HG03378 (cell line): Measurements from ENCODE around the gene CRYBA2.

ENCODE experiments used
- ATAC-seq: cut with Tn5 transposase; IDR thresholded peaks from one replicate; pipeline ENCODE4 v1.9.1; 2021; ENCODE audit warnings: mild to moderate bottlenecking, moderate library complexity; ENCODE audit not compliant: unreplicated experiment

CRYBA2 gene

DNA sequence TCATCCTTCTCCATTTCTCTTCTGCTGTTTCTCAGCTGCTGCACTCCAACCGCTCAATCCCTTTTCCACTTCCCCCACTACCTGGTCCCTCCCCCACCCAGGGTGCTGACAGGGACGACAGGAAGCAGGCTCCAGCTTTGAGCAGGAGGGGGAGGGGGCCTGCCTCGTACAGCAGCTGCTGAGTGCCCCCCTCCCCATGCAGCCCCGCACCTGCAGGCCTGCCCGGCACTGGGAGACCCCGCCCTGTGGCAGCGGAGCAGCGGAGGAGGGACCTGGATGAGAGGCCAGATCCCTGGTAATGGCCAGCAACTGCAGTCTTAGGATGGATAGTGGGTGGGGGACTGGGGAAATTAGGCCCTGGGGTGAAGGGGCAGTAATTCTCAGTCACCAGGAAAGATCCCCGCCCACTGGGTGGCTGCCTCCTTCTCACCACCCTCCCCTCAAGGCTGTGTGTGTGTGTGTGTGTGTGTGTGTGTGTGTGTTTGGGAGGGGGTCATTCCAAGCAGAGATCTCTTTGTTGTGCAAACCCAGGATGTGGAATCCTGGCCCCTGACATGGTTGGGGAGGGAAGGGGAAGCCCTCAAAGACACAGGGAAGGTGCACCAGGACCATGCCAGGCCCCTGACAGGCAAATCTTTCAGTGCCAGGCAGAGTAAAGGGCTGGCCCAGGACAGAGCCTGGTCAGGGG, 6.8 kb upstream of the CRYBA2 start:
- ATAC-seq = no peak

- no peak for ATAC-seq
Measured at GRCh38 chr2:218999021-218999880, 6.0 kb upstream of the CRYBA2 start.

DNA sequence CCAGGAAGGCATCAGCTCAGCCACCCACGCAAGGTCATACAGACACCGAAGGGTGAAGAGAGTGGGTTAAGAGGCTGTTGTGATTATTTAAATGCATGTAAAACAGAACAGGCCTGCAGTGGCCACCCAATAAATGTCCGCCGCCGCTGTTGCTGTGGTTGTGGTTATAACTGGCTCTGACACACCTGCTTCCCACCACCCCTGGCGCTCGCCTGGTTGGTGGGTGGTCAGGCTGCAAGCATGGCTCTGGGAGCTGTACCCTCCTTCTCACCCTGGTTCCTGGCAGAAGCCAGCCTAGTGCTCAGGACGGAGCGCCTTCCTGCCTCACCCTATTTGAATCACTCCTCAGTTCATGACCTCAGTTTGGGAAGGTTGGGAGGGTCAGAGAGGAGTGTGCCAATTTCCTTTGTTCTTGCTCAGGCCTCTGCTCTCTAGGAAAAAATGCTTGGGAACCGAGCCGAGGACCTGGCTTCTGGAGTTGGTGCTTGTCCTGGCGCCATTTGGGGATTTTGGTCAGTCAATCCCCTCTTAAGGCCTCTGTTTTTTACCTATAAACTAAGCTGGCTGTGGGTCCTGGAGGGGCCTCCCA, 5.3 kb upstream of the CRYBA2 start:
- ATAC-seq = no peak

DNA sequence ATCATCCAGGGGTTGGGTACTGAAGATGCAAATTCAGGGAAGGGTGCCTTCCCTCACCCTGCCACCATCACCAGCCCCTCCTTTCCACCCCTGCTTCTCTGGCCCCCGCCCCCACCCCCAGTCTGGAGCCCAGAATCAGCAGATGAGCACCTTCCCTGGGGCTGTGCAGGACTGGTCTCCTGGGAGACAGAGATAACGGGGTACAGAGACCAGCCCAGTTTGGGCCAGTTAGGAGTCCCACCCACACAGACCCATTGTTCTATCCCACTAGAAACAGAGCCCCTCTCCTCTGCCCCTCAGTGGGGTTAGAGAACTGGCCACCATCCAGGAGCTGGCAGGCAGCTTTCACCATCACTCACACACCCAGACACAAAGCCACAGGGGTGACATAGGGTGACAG, 4.5 kb upstream of the CRYBA2 start:
- no peak for ATAC-seq

DNA sequence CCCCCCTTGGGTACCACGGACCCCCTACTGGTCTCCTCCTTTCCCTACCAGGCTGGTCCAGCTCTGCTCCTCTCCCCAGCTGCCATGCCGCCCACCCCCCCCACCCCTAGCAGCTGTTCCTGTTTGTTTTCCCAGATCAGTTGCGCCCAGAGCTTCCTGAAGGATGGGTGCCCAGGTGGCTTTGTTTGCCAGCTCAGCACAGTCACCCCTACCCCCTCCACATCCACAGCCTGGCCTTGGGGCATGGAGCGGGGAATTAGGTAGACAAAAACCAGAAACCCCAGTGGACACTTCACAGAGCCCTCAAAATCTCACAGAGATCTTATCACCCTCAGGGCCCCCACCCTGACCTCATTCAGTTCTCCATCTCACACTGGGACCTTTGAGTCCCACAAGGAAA, 3.7 kb upstream of the CRYBA2 start:
- no peak for ATAC-seq

DNA sequence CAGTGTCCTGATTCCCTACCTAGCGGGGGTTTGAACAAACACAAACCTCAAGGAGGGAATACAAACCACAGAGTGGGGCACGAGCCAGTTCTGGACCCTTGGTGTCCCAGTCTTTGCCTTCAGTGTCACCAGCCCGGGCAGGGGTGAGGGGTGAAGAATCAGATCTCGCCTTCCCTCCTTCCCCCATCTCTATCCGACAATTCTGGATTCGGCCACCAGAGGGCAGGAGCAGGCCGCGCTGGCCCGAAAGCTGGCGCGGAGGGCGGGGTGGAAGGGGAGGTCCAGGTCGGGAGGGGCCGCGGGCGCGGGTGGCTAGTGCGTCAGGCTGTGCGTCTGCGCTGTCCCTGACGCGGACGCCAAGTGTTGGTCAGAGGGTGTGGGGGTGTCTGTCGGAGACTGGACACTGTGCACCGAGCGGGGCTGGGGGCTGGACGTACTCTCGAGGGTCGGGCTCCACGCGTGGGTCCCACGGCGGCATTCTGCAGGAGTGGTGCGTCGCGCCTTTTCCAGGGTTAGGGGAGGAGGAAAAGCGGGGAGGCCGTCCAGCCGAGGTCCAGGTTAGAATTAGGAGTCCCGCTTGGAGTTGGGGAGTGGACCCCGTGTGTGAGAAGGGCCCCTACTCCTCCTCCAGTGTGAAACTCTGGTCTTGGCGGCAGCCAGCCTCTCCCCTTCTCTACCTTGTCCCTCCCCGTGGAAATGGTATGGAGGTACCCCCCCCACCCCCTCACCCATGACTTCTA, 2.9 kb upstream of the CRYBA2 start:
- ATAC-seq = no peak

- ATAC-seq = no peak
Measured at GRCh38 chr2:218995561-218995960, 2.3 kb upstream of the CRYBA2 start.

DNA sequence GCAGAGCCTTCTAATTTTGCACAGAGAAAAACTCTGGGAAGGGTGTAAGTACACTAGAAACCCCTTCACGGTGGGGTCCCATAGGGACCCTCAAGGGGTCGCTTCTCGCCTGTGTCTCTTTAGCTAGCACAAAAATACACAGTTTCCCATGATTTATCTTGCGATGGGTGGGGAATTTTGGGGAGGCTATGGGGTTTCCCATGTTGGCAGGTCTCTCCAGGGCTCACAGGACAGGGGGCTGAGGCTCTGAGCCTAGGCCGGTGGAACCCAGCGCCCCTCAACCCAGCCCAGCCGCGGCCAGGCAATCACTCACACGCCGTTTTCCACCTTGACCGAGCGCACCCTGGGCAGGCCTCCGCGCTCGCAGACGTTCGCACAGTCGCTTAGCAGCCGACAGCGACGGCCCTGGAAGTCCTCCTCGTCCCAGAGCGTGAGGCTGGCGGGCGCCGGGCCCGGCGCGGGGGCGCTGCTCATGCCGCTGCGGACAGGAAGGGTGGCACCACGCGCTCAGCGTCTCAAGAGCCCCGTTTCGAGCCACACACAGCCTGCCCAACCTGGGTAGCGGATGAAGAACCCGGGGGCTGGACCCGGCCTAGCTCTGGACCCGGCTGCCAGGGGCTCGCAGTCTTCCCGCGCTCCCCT, 398 bp downstream of the CRYBA2 start:
- no peak for ATAC-seq

DNA sequence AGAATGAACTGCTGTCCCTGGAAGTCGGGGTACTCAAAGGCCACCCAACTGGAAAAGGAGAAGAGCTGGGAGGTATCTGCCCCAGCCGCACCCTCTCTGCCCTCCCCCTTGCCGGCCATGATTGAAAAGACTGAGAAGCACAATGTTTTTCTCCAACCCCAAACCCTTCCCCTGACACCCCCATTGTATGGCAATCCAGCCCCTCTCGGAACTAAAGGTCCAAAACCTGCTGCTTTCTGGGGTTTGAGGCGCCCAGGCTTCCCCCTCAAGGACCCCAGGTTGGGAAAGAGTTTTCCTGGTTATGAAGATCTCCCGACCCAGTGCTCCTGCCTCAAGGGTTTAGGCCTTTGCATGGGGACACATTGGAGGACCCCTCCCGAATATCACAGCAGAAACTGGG, 1.0 kb downstream of the CRYBA2 start:
- ATAC-seq = no peak

GRCh38 chr2:218991674-218992168, 1.5 kb downstream of the CRYBA2 start:
- no peak for ATAC-seq

GRCh38 chr2:218990612-218991011, 2.6 kb downstream of the CRYBA2 start:
- no peak for ATAC-seq

- ATAC-seq = no peak
Measured at GRCh38 chr2:218990052-218990451, 3.2 kb downstream of the CRYBA2 start.

DNA sequence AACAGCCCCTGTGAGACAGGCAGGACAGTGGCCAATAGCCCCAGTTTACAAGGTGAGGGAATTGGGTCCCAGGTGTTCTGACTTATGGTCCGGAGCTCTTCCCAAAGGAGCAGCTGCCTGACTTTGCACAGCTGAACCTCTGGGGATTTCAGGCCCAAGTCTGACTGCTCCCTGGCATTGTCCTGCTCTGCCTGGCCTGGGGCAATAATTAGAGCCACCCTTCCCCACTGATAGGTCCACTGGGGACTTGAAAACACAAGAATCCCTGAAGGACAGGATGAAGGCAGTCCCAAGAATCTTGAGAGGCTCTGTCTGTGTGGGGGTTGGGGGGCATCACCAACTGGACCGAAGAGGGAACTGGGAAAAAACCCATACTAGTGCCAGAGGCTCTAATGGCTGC, 4.6 kb downstream of the CRYBA2 start:
- ATAC-seq = no peak

GRCh38 chr2:218988164-218988563, 5.1 kb downstream of the CRYBA2 start:
- ATAC-seq = no peak

- no peak for ATAC-seq
Measured at GRCh38 chr2:218986148-218986761, 7.0 kb downstream of the CRYBA2 start.

- ATAC-seq = no peak
Measured at GRCh38 chr2:218985325-218986091, 7.7 kb downstream of the CRYBA2 start.

DNA sequence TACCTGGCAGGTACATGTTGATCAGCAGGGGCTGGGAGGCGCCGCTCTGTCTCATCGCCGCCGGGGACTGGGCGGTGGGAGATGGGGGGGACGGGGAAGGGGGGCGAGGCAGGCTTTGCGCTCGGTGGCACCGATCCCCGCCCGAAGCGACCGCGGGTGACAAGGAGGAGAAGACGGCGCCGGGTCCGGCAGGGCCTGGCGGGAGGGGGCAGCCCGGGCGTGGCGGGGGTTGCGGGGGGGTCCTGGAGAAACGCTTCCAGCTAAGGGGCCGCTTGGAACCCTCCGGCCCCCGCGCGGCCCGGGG, 8.2 kb downstream of the CRYBA2 start, which contains the start of gene FEV:
FEV (minus strand) TSS at position 164 of the 304 bp plus-strand sequence; CDS start at position 55, 109 bp downstream.
- ATAC-seq = no peak

DNA sequence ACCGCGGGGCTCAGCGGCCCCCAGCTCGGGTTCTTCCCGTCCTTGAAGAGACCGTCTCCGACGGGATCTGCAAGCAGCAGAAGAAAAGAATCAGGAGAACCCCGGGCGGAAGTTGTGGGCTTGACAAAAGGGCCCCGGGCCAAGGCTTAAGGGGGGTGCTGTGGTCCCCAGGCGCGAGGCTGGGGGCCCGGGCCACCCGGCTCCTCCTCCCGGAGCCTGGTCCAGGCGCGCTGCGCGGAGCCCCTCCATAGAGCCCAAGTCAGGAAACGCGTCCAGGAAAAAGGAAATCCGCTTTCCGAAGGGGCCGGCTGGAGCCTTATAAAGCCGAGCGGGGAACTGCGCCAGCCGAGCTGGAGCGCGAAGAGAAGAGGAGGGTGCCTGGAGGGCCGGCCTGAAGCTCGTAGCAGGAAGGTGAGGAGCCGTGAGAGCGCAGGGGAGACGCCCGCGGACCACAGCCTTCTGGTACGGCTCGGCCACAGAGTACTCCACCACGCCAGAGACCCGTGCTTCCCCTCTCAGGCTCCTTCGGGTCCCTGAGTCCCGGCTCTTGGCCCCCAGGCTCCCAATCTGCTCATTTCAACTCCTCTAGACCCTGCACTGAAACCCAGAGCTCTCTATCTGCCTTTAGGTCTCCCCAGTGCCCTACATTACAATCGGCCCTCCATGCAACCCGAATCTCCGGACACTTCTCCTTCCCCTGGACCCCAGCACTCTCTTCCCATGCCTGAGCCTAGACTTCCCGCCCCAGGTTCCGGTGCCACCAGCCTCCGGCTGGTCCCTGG, 8.8 kb downstream of the CRYBA2 start:
- ATAC-seq = no peak

- ATAC-seq = no peak
Measured at GRCh38 chr2:218983934-218984238, 9.3 kb downstream of the CRYBA2 start.
